Naive B cell (primary cell): ENCODE data around the gene MT2A. TPM values are rescaled to one million over a fixed set of nuclear protein-coding genes. Genes with fewer than 3 reads are reported as not detected.
"Not testable (repeated sequence)": the region's sequence is repeated elsewhere in the genome, so short reads cannot be mapped to it uniquely, and the experiment has no call there.

Experiments used
- ATAC-seq, 2 donors: fragments of 150-1000 bp; cut with Tn5 transposase; 2 replicates each; pipeline ENCODE4 v1.10.0; 2021; ENCODE audit warnings: low read depth in 2 of 2, mild to moderate bottlenecking in 2 of 2, moderate library complexity in 2 of 2
- DNase-seq: peaks from one replicate; pipeline ENCODE4 v3.0.0; 2022
- H3K27ac Mint-ChIP-seq, 6 donors: one replicate each; pipeline ENCODE4 v1.8.0; 2020 to 2022; ENCODE audit warnings: mild to moderate bottlenecking in 6 of 6, mixed read lengths in 6 of 6, moderate library complexity in 5 of 6, inconsistent platforms in 2 of 6
- H3K27me3 Mint-ChIP-seq, 3 donors: one replicate each; pipeline ENCODE4 v1.8.0; 2021 to 2022; ENCODE audit warnings: mixed read lengths in 3 of 3, mild to moderate bottlenecking in 1 of 3
- H3K36me3 Mint-ChIP-seq, 2 donors: one replicate each; pipeline ENCODE4 v1.8.0; 2020 to 2022; ENCODE audit warnings: mixed read lengths in 2 of 2, inconsistent platforms in 1 of 2, mild to moderate bottlenecking in 1 of 2
- H3K4me1 Mint-ChIP-seq, 3 donors: one replicate each; pipeline ENCODE4 v1.8.0; 2020 to 2022; ENCODE audit warnings: mixed read lengths in 3 of 3, inconsistent platforms in 1 of 3, mild to moderate bottlenecking in 1 of 3, moderate library complexity in 1 of 3
- H3K4me3 Mint-ChIP-seq, 8 donors: one replicate each; pipeline ENCODE4 v1.8.0; 2020 to 2022; ENCODE audit warnings: mild to moderate bottlenecking in 8 of 8, mixed read lengths in 8 of 8, moderate library complexity in 8 of 8, inconsistent platforms in 2 of 8
- H3K9me3 Mint-ChIP-seq, 7 donors: one replicate each; pipeline ENCODE4 v1.8.0; 2020 to 2022; ENCODE audit warnings: mixed read lengths in 7 of 7, mild to moderate bottlenecking in 5 of 7, inconsistent platforms in 2 of 7, moderate library complexity in 1 of 7
- polyA plus RNA-seq, 6 donors: library from polyadenylated mRNA; unstranded; fragments of 300-500 nt; fragmentation: Illumina TruSeq; gene quantifications; one replicate each; pipeline ENCODE4 v1.2.3, GENCODE V29; 2021; ENCODE audit warnings: low read depth in 6 of 6

Gene MT2A
- polyA plus RNA-seq, 6 donors from 2014 or later, result 8.6 to 18.6 (median 11.2) TPM

DNA sequence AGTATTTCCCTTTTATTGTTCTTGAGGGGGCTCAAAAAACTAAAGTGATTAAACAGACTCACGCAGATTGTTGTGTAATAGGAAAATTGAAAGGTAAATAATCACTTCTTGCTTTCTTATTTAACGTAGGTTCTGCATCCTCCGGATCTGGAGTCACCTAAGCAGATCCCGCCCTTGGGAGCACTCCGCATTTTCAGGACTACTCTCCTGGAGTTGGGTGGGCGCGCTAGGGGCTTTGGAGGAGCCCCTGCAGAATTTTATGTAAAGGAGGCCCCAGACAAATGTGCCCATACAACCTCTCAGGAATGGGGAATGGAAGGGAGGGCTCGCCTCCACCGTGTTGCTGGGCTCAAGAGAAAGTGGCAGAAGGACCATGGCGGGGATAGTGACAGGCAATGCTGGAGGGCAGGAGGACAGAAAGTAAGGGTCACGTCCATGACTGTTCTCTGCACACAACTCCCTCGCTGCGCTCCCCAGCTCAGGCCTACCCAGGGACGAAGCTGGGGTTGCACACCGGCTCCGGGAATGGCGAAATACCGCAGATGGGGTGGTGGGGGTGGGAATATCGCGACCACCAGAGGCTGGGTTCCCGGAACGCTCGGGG is 8.3 kb downstream of the MT2A start:
- Mint-ChIP-seq H3K9me3 (peaks cover 0 to 4% (median 0%) of the 10 kb centered on the region in 7 donors), H3K27me3 (peaks cover 24 to 48% (median 46%) of the 10 kb centered on the region in 3 donors), H3K27ac (no peak overlapping the region), H3K4me1 (peaks cover 7 to 12% (median 10%) of the 10 kb centered on the region in 3 donors), H3K36me3 (no peaks in the 10 kb centered on the region), H3K4me3 (peak overlapping the region in 5 of 8 donors; percentile 5 to 61 (median 59))
- DNase-seq (no peak), ATAC-seq (no peak)

DNA sequence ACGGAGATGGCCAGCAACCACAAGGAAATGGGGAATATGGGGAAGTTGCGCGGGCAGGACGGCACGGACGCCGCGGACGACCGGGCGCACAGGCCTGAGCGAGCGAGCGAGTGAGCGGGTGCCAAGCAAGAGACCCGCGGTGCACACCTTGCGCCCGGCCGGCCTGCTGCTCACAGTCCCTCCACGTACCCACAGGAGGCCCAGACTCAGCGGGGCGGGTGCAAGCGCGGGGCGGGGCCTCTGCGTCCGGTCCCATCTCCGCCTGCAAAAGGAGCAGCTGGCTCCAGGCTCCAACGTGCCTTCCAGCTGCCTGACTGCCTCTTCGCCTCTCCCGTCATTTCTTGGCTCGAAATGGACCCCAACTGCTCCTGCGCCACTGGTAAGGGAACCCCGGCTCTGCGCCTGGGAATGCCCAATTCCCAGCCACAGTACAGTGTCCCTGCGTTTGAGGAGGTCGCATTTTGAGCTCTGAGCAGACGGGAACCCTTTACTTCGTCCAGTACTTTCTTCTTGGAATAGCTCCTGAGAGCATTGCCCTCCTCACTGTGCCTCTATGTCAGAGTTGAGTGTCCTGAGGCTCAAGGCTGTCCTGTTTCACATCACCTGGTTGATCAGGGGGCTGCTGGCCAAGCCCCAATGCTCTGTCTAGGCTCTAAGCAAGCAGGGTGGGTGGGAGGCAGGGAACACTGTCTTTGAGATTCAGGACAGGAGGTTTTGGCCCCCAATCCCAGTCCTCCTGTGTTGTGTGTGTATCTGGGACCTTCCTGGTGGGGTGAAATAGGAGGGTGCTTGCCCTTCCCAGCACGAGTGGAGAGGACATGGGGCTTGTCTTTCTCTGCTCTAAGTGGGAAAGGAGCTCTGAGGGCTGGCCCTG is 9.1 kb downstream of the MT2A start:
- DNase-seq, result no peak
- peak overlapping the region in 1 of 6 donors; percentile 25 for H3K27ac Mint-ChIP-seq
- H3K36me3 Mint-ChIP-seq, result no peaks in the 10 kb centered on the region
- H3K9me3 Mint-ChIP-seq, result peaks cover 0 to 4% (median 0%) of the 10 kb centered on the region in 7 donors
- peaks cover 7 to 12% (median 10%) of the 10 kb centered on the region in 3 donors for H3K4me1 Mint-ChIP-seq
- ATAC-seq, result peak; percentile 18 to 38
- peaks cover 24 to 55% (median 54%) of the 10 kb centered on the region in 3 donors for H3K27me3 Mint-ChIP-seq
- H3K4me3 Mint-ChIP-seq, result peak overlapping the region in 7 of 8 donors; percentile 12 to 83 (median 59)

DNA sequence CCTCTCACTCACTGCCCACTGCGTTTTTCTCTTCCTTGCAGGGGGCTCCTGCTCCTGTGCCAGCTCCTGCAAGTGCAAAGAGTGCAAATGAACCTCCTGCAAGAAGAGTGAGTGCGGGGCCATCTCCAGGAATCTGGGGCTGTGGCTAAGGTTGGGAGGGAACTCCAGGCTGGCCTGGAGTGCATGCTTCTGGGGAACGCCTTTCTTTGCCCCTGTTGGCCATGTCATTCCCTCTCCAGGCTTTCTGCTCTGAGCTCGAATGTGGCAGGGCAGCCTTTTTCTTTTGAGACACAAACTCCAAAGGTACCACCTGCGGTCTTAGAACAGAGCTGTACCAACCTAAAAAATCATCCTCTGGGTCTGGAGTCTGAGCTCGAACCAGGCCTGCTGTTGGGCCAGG is 9.8 kb downstream of the MT2A start:
- no peak overlapping the region for H3K4me3 Mint-ChIP-seq
- DNase-seq, result no peak
- no peak overlapping the region for H3K27ac Mint-ChIP-seq

GRCh38 chr16:56620339-56620897 is 12.0 kb downstream of the MT2A start:
- Mint-ChIP-seq H3K4me1 (peaks cover 13 to 20% (median 19%) of the 10 kb centered on the region in 3 donors), H3K4me3 (no peak overlapping the region)

More for the DNA sequence above, 9.8 kb downstream of the MT2A start:
- Mint-ChIP-seq H3K4me1 (peaks cover 7 to 12% (median 10%) of the 10 kb centered on the region in 3 donors), H3K9me3 (peaks cover 0 to 4% (median 0%) of the 10 kb centered on the region in 7 donors), H3K36me3 (no peaks in the 10 kb centered on the region), H3K27me3 (peaks cover 29 to 60% (median 55%) of the 10 kb centered on the region in 3 donors)
- no peak for ATAC-seq

GRCh38 chr16:56621665-56622445 is 13.5 kb downstream of the MT2A start:
- peak overlapping the region in 1 of 8 donors; percentile 67 for H3K4me3 Mint-ChIP-seq
- H3K27ac Mint-ChIP-seq, result peak overlapping the region in 1 of 6 donors; percentile 47
- H3K36me3 Mint-ChIP-seq, ATAC-seq, DNase-seq, H3K9me3 Mint-ChIP-seq: not testable (repeated sequence)
- H3K27me3 Mint-ChIP-seq, result peaks cover 45 to 89% (median 75%) of the 10 kb centered on the region in 3 donors
- H3K4me1 Mint-ChIP-seq, result peaks cover 16 to 23% (median 22%) of the 10 kb centered on the region in 3 donors

More at GRCh38 chr16:56620339-56620897, 12.0 kb downstream of the MT2A start:
- Mint-ChIP-seq H3K27ac (peak overlapping the region in 1 of 6 donors; percentile 35), H3K9me3 (peaks cover 0 to 4% (median 0%) of the 10 kb centered on the region in 7 donors), H3K27me3 (peaks cover 45 to 79% (median 71%) of the 10 kb centered on the region in 3 donors), H3K36me3 (no peaks in the 10 kb centered on the region)
- DNase-seq (no peak), ATAC-seq (no peak)

DNA sequence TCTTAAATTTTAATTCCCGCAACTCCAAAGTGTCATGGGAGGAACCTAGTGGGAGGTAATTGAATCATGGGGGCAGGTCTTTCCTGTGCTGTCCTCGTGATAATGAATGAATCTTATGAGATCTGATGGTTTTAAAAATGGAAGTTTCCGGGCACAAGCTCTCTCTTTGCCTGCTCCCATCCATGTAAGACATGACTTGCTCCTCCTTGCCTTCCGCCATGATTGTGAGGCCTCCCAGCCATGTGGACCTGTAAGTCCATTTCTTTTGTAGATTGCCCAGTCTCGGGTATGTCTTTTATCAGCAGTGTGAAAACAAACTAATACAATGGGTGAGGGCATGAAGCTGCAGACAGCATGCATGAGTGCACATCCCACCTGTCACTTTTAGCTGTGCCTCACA is 14.8 kb downstream of the MT2A start:
- H3K9me3 Mint-ChIP-seq, H3K36me3 Mint-ChIP-seq, ATAC-seq, DNase-seq: not testable (repeated sequence)
- peaks cover 12 to 15% (median 13%) of the 10 kb centered on the region in 3 donors for H3K4me1 Mint-ChIP-seq
- H3K4me3 Mint-ChIP-seq, result peak overlapping the region in 1 of 8 donors; percentile 54
- H3K27ac Mint-ChIP-seq, result peak overlapping the region in 1 of 6 donors; percentile 44
- peaks cover 43 to 80% (median 62%) of the 10 kb centered on the region in 3 donors for H3K27me3 Mint-ChIP-seq

DNA sequence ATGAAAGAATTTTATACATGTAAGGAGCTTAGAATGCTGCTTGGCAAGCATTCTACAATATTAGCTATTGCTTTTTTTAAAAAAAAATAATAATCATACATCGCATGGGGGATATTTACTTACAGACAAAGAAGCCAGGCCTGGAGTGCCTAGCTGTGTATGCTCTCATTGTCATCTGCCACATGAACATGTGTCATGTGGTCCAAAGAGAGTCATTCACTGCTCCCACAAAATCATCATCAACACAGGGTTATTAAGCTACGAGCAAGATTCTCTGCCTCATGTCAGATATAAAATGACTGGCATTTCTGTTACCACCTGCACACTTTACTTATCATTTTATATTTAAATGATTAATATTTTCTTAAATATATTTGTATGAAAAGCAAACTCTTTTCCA is 15.3 kb downstream of the MT2A start:
- Mint-ChIP-seq H3K4me3 (peak overlapping the region in 1 of 8 donors; percentile 54), H3K27me3 (peaks cover 39 to 77% (median 60%) of the 10 kb centered on the region in 3 donors), H3K27ac (no peak overlapping the region), H3K4me1 (peaks cover 13 to 15% (median 14%) of the 10 kb centered on the region in 3 donors), H3K36me3 (no peaks in the 10 kb centered on the region), H3K9me3 (no peaks in the 10 kb centered on the region)
- ATAC-seq (no peak), DNase-seq (no peak)

DNA sequence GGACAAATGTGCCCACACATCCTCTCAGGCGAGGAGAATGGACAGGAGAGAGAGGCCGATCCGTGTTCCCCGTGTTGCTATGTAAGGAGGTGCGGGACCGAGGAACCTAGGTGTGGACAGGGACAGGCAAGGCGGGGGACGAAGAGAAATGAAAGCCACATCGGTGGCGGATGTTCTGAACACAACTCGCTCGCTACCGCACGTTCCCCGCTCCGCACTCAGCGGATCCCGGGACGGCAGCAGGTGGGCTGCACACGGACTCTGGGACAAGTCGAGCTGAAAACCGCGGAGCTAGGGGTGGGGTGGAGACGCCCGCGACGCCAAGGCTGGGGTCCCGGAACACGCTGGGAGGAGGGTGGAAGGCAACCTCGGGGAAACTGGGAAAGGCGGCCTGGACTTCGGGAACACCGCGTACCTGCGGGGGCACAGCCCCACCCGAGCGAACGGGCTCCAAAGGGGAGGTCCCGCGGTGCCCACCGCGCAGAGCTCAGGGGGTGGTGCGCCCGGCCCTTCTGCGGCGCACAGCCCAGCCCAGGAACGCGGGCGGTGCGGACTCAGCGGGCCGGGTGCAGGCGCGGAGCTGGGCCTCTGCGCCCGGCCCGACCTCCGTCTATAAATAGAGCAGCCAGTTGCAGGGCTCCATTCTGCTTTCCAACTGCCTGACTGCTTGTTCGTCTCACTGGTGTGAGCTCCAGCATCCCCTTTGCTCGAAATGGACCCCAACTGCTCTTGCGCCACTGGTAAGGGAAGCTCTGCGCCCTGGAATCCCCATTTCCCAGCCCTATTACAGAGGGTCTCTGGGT is 17.0 kb downstream of the MT2A start, which contains the start of gene MT1E:
MT1E (plus strand) TSS at position 642 of the 803 bp plus-strand sequence; CDS start at position 713, 71 bp downstream.
- peak; percentile 31 to 38 for ATAC-seq
- Mint-ChIP-seq H3K4me3 (peak within 1 kb of the TSS; percentile 44 to 85 (median 79)), H3K36me3 (no peaks in the 10 kb centered on the region), H3K9me3 (no peaks in the 10 kb centered on the region), H3K27ac (peak within 1 kb of the TSS in 2 of 6 donors; percentile 53 to 54), H3K27me3 (peaks cover 39 to 63% (median 49%) of the 10 kb centered on the region in 3 donors), H3K4me1 (peaks cover 20 to 29% (median 25%) of the 10 kb centered on the region in 3 donors)
- DNase-seq, result no peak

GRCh38 chr16:56625943-56626654 is 17.7 kb downstream of the MT2A start:
- no peak for DNase-seq
- Mint-ChIP-seq H3K4me3 (peak overlapping the region; percentile 44 to 81 (median 62)), H3K4me1 (peaks cover 23 to 32% (median 31%) of the 10 kb centered on the region in 3 donors), H3K36me3 (no peaks in the 10 kb centered on the region), H3K9me3 (no peaks in the 10 kb centered on the region), H3K27ac (peak overlapping the region in 2 of 6 donors; percentile 53 to 54), H3K27me3 (peaks cover 39 to 64% (median 44%) of the 10 kb centered on the region in 3 donors)
- no peak for ATAC-seq

DNA sequence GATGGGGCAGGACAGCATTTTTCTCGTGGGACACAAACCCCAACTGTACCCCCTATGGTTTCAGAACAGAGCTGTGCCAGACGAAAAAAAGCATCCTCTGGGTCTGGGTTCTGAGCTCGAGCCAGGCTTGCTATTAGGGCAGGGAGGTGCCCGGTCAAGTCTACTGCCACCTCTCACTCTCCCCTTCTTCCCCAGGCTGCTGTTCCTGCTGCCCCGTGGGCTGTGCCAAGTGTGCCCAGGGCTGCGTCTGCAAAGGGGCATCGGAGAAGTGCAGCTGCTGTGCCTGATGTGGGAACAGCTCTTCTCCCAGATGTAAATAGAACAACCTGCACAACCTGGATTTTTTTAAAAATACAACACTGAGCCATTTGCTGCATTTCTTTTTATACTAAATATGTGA is 18.3 kb downstream of the MT2A start:
- Mint-ChIP-seq H3K27ac (peak overlapping the region in 1 of 6 donors; percentile 54), H3K36me3 (no peaks in the 10 kb centered on the region), H3K9me3 (no peaks in the 10 kb centered on the region), H3K4me1 (peaks cover 23 to 35% (median 33%) of the 10 kb centered on the region in 3 donors), H3K27me3 (peaks cover 42 to 64% (median 46%) of the 10 kb centered on the region in 3 donors), H3K4me3 (no peak overlapping the region)
- DNase-seq (no peak), ATAC-seq (no peak)
